Loucy (cell line): Measurements from ENCODE around the gene FOXC2.

Experiments
- H2AFZ ChIP-seq: fragments of 200-600 bp; sonication (generic); 2 replicates; pipeline ENCODE4 v1.6.0; 2016; ENCODE audit warnings: antibody characterized with exemption, mild to moderate bottlenecking, low read length, moderate library complexity
- H3F3A ChIP-seq: fragments of 200-600 bp; 2 replicates; pipeline ENCODE4 v1.6.0; 2016; ENCODE audit warnings: antibody characterized with exemption, low read depth, mild to moderate bottlenecking
- H3K27me3 ChIP-seq: fragments of 200-600 bp; sonication (generic); 2 replicates; pipeline ENCODE4 v1.6.1; 2014; ENCODE audit warnings: low read length, mild to moderate bottlenecking; ENCODE audit not compliant: insufficient read depth, poor library complexity, severe bottlenecking
- H3K36me3 ChIP-seq: fragments of 200-600 bp; sonication (generic); 2 replicates; pipeline ENCODE4 v1.6.1; 2016; ENCODE audit warnings: low read length; ENCODE audit not compliant: insufficient read depth
- H3K4me1 ChIP-seq: fragments of 200-600 bp; sonication (generic); 2 replicates; pipeline ENCODE4 v1.5.1; 2014; ENCODE audit warnings: low read length, mild to moderate bottlenecking; ENCODE audit not compliant: insufficient read depth, poor library complexity, severe bottlenecking
- H3K4me2 ChIP-seq: fragments of 200-600 bp; sonication (generic); 2 replicates; pipeline ENCODE4 v1.6.0; 2014; ENCODE audit warnings: antibody characterized with exemption, low read length, low read depth, mild to moderate bottlenecking; ENCODE audit not compliant: poor library complexity, severe bottlenecking
- H3K4me3 ChIP-seq: fragments of 200-600 bp; sonication (generic); 2 replicates; pipeline ENCODE4 v1.5.1; 2014; ENCODE audit warnings: low read length, mild to moderate bottlenecking, mixed read lengths; ENCODE audit not compliant: poor library complexity, severe bottlenecking
- H3K79me2 ChIP-seq: fragments of 200-600 bp; sonication (generic); 2 replicates; pipeline ENCODE4 v1.6.1; 2014; ENCODE audit warnings: low read length; ENCODE audit not compliant: insufficient read depth
- H3K9ac ChIP-seq: fragments of 200-600 bp; sonication (generic); 2 replicates; pipeline ENCODE4 v1.6.0; 2014; ENCODE audit warnings: mild to moderate bottlenecking, low read depth, low read length, moderate library complexity; ENCODE audit not compliant: poor library complexity, severe bottlenecking
- H3K9me2 ChIP-seq: fragments of 200-600 bp; sonication (generic); replicated peaks from 2 replicates; pipeline ENCODE4 v1.6.1; 2016; ENCODE audit warnings: low read depth, low read length, mixed read lengths
- H3K9me3 ChIP-seq: fragments of 200-600 bp; sonication (generic); 2 replicates; pipeline ENCODE4 v1.6.1; 2014; ENCODE audit warnings: mild to moderate bottlenecking, antibody characterized with exemption, low read length, low read depth; ENCODE audit not compliant: insufficient read depth
- H4K20me1 ChIP-seq: fragments of 200-600 bp; sonication (generic); 2 replicates; pipeline ENCODE4 v1.6.0; 2014; ENCODE audit warnings: antibody characterized with exemption, low read length, mild to moderate bottlenecking; ENCODE audit not compliant: insufficient read depth, poor library complexity, severe bottlenecking
- CTCF ChIP-seq: fragments of 200-600 bp; sonication (generic); conservative IDR thresholded peaks from 2 replicates; pipeline ENCODE4 v1.5.1; 2014; ENCODE audit warnings: mild to moderate bottlenecking, antibody characterized with exemption, low read length
- EZH2phosphoT487 ChIP-seq: fragments of 200-600 bp; IDR thresholded peaks from 2 replicates; pipeline ENCODE4 v1.6.1; 2018; ENCODE audit warnings: antibody characterized with exemption, mild to moderate bottlenecking, moderate library complexity, borderline replicate concordance

The FOXC2 gene

DNA sequence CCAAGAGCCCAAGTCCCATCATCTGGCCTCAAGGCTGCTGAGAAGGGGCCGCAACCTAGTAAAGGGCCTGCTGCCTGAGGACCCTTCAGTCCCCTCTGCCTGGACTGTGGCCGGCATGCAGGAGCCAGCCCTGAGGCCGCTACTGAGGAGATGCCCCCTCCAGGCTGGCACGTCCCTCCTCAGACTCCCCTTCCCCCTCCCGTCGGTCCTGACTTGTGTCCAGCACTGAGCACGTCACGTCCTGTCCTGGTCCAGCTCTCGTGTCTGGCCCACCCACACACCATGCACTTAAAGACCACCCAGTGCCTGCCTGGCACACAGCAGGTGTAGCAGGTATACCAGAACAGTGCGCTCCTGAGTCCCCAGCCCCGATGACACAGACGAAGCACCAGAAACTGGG lies 21.1 kb upstream of the FOXC2 start:
- H4K20me1 ChIP-seq, result no peaks in the 10 kb centered on the region
- no peaks in the 10 kb centered on the region for H3K79me2 ChIP-seq
- no peak overlapping the region for H3K9ac ChIP-seq
- no peak overlapping the region for H2AFZ ChIP-seq
- no peak overlapping the region for H3K4me2 ChIP-seq
- H3F3A ChIP-seq, result no peaks in the 10 kb centered on the region
- no peak for TF ChIP-seq CTCF
- no peak for TF ChIP-seq EZH2phosphoT487
- no peaks in the 10 kb centered on the region for H3K4me1 ChIP-seq
- H3K9me3 ChIP-seq, result no peaks in the 10 kb centered on the region
- no peaks in the 10 kb centered on the region for H3K27me3 ChIP-seq
- no peaks in the 10 kb centered on the region for H3K9me2 ChIP-seq
- H3K4me3 ChIP-seq, result no peak overlapping the region
- H3K36me3 ChIP-seq, result peaks cover 7% of the 10 kb centered on the region; the same call in 1 of the 2 replicates

GRCh38 chr16:86545954-86546637 lies 20.5 kb upstream of the FOXC2 start:
- Histone ChIP-seq H4K20me1 (no peaks in the 10 kb centered on the region), H3K4me2 (no peak overlapping the region), H3K9me2 (no peaks in the 10 kb centered on the region), H3K9ac (no peak overlapping the region), H3F3A (no peaks in the 10 kb centered on the region), H2AFZ (no peak overlapping the region), H3K36me3 (peaks cover 1% of the 10 kb centered on the region; the same call in 1 of the 2 replicates), H3K79me2 (no peaks in the 10 kb centered on the region), H3K4me1 (no peaks in the 10 kb centered on the region), H3K9me3 (no peaks in the 10 kb centered on the region), H3K27me3 (no peaks in the 10 kb centered on the region), H3K4me3 (no peak overlapping the region)
- TF ChIP-seq CTCF, result no peak
- TF ChIP-seq EZH2phosphoT487, result no peak

GRCh38 chr16:86546638-86547013 lies 20.0 kb upstream of the FOXC2 start:
- Histone ChIP-seq H3K27me3 (no peaks in the 10 kb centered on the region), H3K9me2 (no peaks in the 10 kb centered on the region), H3K79me2 (no peaks in the 10 kb centered on the region), H3K9ac (no peak overlapping the region), H3K4me2 (no peak overlapping the region), H3F3A (no peaks in the 10 kb centered on the region), H2AFZ (no peak overlapping the region), H3K9me3 (no peaks in the 10 kb centered on the region), H4K20me1 (no peaks in the 10 kb centered on the region), H3K4me1 (no peaks in the 10 kb centered on the region), H3K4me3 (no peak overlapping the region), H3K36me3 (no peaks in the 10 kb centered on the region; the same call in 1 of the 2 replicates)
- TF ChIP-seq CTCF (no peak), EZH2phosphoT487 (no peak)
